ENCODE results near the gene TMED8. TPM values are rescaled to one million over a fixed set of nuclear protein-coding genes. Genes with fewer than 3 reads are reported as not detected.

Gene TMED8
- total RNA-seq, 1 donor from 2014 or later: 8.6 TPM

DNA sequence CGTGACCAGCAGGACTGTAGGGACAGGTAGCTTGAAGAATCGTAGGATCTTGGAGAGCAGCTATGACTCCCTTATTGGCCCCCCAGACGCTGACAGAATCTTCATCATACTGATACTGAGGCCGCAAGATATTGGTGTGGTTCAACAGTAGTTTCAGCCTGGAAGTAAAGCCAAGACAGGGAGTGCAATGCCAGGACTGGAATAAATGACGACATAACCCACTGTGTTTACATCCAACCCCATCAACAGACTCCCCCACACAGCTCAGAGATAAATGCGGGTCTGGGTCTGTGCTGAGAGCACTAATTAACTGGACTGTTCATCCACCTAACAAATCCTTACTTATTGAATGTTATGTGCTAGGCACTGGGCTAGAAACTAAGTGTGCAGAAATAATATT is 29.8 kb upstream of the TMED8 start:
- TF ChIP-seq POLR2AphosphoS5 (IDR thresholded peaks at IDR 0.05; ENCODE audit: insufficient read depth in 1 of 2, low read depth in 1 of 2) (no peak), POLR2A (IDR thresholded peaks at IDR 0.05) (no peak)
- TF ChIP-seq, protein P1, sequence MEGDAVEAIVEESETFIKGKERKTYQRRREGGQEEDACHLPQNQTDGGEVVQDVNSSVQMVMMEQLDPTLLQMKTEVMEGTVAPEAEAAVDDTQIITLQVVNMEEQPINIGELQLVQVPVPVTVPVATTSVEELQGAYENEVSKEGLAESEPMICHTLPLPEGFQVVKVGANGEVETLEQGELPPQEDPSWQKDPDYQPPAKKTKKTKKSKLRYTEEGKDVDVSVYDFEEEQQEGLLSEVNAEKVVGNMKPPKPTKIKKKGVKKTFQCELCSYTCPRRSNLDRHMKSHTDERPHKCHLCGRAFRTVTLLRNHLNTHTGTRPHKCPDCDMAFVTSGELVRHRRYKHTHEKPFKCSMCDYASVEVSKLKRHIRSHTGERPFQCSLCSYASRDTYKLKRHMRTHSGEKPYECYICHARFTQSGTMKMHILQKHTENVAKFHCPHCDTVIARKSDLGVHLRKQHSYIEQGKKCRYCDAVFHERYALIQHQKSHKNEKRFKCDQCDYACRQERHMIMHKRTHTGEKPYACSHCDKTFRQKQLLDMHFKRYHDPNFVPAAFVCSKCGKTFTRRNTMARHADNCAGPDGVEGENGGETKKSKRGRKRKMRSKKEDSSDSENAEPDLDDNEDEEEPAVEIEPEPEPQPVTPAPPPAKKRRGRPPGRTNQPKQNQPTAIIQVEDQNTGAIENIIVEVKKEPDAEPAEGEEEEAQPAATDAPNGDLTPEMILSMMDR (IDR thresholded peaks at IDR 0.05): no peak
- H3K36me3 ChIP-seq: no peaks in the 10 kb centered on the region
- H3K27ac ChIP-seq: no peak overlapping the region
- no peak for DNase-seq (ENCODE audit: extremely low spot score in 2 of 2)
- H3K4me3 ChIP-seq: no peak overlapping the region
- no peaks in the 10 kb centered on the region for H3K9me3 ChIP-seq
- intact Hi-C loops (cut with DNase I): no loop called here
- no peaks in the 10 kb centered on the region for H3K27me3 ChIP-seq
- H3K4me1 ChIP-seq: no peaks in the 10 kb centered on the region

DNA sequence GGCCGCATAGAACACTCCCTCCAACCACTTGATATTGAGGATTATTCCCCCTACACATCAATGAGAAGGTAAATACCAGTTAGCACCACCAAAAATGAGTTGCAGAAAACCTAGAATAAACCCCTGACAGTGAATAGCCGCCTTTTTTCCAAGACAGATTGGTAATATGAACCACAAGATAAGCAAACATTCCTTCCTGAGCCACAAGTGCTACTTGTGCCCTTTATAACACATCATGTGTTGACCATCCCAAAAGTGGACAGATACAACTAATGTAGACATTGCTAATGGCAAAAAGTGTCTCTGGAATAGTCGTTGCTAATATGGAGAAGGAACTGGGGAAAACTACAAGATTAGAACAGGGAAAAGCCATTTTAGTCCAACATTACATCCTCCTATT is 29.2 kb upstream of the TMED8 start:
- TF ChIP-seq POLR2AphosphoS5 (IDR thresholded peaks at IDR 0.05; ENCODE audit: insufficient read depth in 1 of 2, low read depth in 1 of 2) (no peak), POLR2A (IDR thresholded peaks at IDR 0.05) (no peak)
- TF ChIP-seq, protein P1 (IDR thresholded peaks at IDR 0.05): no peak
- no peak overlapping the region for H3K27ac ChIP-seq
- intact Hi-C loops (cut with DNase I): no loop called here

DNA sequence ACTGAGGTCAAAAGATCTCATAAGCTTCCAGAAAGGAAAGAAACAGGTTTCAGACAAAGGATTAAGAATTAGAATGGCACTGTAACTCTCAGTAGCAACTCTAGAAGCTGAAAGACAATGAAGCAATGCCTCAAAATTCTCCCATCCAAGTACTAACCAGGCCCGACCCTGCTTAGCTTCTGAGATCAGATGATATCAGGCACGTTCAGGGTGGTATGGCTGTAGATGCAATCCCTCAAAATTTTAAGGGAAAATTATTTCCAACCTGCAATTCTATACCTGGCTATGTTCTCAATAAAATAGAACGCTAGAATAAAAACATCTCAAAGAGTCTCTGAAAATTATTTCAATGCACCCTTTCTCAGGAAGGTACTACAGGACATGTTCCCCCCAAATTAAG is 26.9 kb upstream of the TMED8 start:
- TF ChIP-seq, protein P1 (IDR thresholded peaks at IDR 0.05): no peak
- TF ChIP-seq POLR2A (IDR thresholded peaks at IDR 0.05): no peak
- no peak for TF ChIP-seq POLR2AphosphoS5 (IDR thresholded peaks at IDR 0.05; ENCODE audit: insufficient read depth in 1 of 2, low read depth in 1 of 2)
- H3K9me3 ChIP-seq: no peaks in the 10 kb centered on the region
- DNase-seq (ENCODE audit: extremely low spot score in 2 of 2): no peak
- no peak overlapping the region for H3K4me3 ChIP-seq
- no peaks in the 10 kb centered on the region for H3K36me3 ChIP-seq
- H3K27ac ChIP-seq: no peak overlapping the region
- intact Hi-C loops (cut with DNase I): no loop called here
- no peaks in the 10 kb centered on the region for H3K4me1 ChIP-seq
- H3K27me3 ChIP-seq: no peaks in the 10 kb centered on the region

More for the DNA sequence above, 29.2 kb upstream of the TMED8 start:
- H3K4me1 ChIP-seq: no peaks in the 10 kb centered on the region
- DNase-seq (ENCODE audit: extremely low spot score in 2 of 2): no peak
- no peaks in the 10 kb centered on the region for H3K9me3 ChIP-seq
- H3K4me3 ChIP-seq: no peak overlapping the region
- no peaks in the 10 kb centered on the region for H3K36me3 ChIP-seq
- H3K27me3 ChIP-seq: no peaks in the 10 kb centered on the region

DNA sequence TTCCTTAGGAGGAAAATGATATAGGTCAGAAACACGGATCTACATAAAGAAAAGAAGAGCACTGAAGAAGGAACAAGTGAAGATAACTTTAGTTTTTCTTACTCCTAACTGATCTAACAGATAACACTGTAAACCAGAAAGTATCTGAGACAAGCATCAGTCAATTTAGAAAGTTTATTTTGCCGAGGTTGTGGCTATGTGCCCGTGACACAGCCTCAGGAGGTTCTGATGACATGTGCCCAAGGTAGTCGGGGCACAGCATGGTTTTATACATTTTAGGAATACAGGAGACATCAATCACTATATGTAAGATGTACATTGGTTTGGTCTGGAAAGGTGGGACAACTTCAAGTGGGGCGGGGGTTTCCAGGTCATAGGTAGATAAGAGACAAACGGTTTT is 23.3 kb upstream of the TMED8 start:
- no peak for DNase-seq (ENCODE audit: extremely low spot score in 2 of 2)
- TF ChIP-seq POLR2A (IDR thresholded peaks at IDR 0.05): no peak
- TF ChIP-seq, protein P1 (IDR thresholded peaks at IDR 0.05): no peak
- no peak for TF ChIP-seq POLR2AphosphoS5 (IDR thresholded peaks at IDR 0.05; ENCODE audit: insufficient read depth in 1 of 2, low read depth in 1 of 2)
- intact Hi-C loops (cut with DNase I): no loop called here

DNA sequence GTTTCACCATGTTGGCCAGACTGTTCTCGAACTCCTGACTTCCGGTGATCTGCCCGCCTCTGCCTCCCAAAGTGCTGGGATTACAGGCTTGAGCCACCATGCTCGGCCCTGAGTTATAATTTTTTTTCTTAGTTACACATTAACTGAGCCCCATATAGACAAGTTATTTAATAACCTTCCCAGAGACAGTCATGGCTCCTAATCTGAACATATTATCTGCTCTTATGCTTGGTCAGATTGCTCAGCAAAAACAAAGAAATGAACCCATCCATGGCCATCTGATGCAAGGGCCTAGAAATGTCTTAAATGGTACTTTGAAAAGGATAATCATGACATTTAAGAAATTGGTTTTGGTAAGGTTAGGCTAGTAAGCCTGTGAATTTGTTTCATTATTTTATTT is 13.3 kb upstream of the TMED8 start:
- DNase-seq (ENCODE audit: extremely low spot score in 2 of 2): no peak
- Histone ChIP-seq H3K36me3 (no peaks in the 10 kb centered on the region), H3K4me1 (no peaks in the 10 kb centered on the region), H3K27ac (no peak overlapping the region), H3K27me3 (no peaks in the 10 kb centered on the region), H3K4me3 (no peak overlapping the region), H3K9me3 (no peaks in the 10 kb centered on the region)
- TF ChIP-seq, protein P1 (IDR thresholded peaks at IDR 0.05): no peak
- TF ChIP-seq POLR2AphosphoS5 (IDR thresholded peaks at IDR 0.05; ENCODE audit: insufficient read depth in 1 of 2, low read depth in 1 of 2) (no peak), POLR2A (IDR thresholded peaks at IDR 0.05) (no peak)
- intact Hi-C loops (cut with DNase I): no loop called here

More for the DNA sequence above, 23.3 kb upstream of the TMED8 start:
- Histone ChIP-seq H3K4me1 (no peaks in the 10 kb centered on the region), H3K27ac (no peak overlapping the region), H3K36me3 (no peaks in the 10 kb centered on the region), H3K4me3 (no peak overlapping the region), H3K9me3 (no peaks in the 10 kb centered on the region), H3K27me3 (no peaks in the 10 kb centered on the region)
